GM12801 (cell line): ENCODE data around the gene ZFYVE9.

ENCODE experiments used
- TF ChIP-seq, protein P1 (sequence below): IDR thresholded peaks from one replicate; pipeline ENCODE4 v1.5.1; 2011; ENCODE audit warnings: control low read depth; ENCODE audit not compliant: insufficient read length; ENCODE audit errors: extremely low read depth

The ZFYVE9 gene

DNA sequence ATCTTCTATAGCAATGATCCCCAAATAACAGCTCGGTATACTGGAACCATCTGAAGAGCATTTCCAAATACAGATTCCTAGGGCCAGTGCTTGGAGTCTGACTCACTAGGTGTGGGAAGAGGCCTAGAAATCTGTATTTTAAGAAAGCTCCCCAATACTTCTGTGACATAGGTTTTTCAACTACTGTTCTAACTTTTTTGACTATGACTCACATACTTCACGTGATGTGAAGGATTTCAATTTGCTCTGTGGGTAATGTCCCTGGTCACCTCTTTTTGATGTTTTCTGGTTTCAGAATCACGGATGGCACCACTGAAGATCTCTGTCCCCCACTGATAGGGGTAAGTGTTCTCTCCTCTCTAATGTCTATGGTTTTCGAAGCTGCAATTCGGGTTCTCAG is 251.3 kb downstream of the ZFYVE9 start:
- TF ChIP-seq, protein P1, sequence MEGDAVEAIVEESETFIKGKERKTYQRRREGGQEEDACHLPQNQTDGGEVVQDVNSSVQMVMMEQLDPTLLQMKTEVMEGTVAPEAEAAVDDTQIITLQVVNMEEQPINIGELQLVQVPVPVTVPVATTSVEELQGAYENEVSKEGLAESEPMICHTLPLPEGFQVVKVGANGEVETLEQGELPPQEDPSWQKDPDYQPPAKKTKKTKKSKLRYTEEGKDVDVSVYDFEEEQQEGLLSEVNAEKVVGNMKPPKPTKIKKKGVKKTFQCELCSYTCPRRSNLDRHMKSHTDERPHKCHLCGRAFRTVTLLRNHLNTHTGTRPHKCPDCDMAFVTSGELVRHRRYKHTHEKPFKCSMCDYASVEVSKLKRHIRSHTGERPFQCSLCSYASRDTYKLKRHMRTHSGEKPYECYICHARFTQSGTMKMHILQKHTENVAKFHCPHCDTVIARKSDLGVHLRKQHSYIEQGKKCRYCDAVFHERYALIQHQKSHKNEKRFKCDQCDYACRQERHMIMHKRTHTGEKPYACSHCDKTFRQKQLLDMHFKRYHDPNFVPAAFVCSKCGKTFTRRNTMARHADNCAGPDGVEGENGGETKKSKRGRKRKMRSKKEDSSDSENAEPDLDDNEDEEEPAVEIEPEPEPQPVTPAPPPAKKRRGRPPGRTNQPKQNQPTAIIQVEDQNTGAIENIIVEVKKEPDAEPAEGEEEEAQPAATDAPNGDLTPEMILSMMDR: no peak
